PC-9 (cell line): ENCODE measurements around the gene S100A4. TPM values are rescaled to one million over a fixed set of nuclear protein-coding genes. Genes with fewer than 3 reads are reported as not detected.
"Not testable (repeated sequence)": the region's sequence is repeated elsewhere in the genome, so short reads cannot be mapped to it uniquely, and the experiment has no call there.

Experiments used
- BruUV-seq: library from RNA; stranded (reverse); fragments of 400-500 nt; replicated peaks from 2 replicates; lab custom pipeline; 2021; lab: Mats Ljungman, UMichigan
- CTCF ChIA-PET: fragments of 300-600 bp; sonication (Branson Sonifier 250); formaldehyde crosslinking; loops from one replicate; lab custom pipeline; 2022; ENCODE audit warnings: antibody characterized with exemption; lab: Charles Lee
- POLR2A ChIA-PET: fragments of 300-600 bp; sonication (Branson Sonifier 250); formaldehyde crosslinking; loops from one replicate; lab custom pipeline; 2022; ENCODE audit warnings: antibody characterized with exemption; ENCODE audit not compliant: unreplicated experiment; lab: Charles Lee
- DNase-seq, 2 experiments: peaks; one replicate each; pipeline versions ENCODE4 v3.0.0 to v3.0.0-alpha.2; 2015 to 2022; ENCODE audit warnings: mixed read lengths in 1 of 2
- H2AFZ ChIP-seq: fragments of 200-600 bp; sonication (generic); 2 replicates; pipeline ENCODE4 v1.8.1; 2017; ENCODE audit warnings: antibody characterized with exemption
- H3F3A ChIP-seq: fragments of 200-600 bp; sonication (generic); 2 replicates; pipeline ENCODE4 v1.8.1; 2017; ENCODE audit warnings: antibody characterized with exemption, mild to moderate bottlenecking, low read depth; ENCODE audit not compliant: insufficient read depth
- H3K27ac ChIP-seq: fragments of 200-600 bp; sonication (generic); 2 replicates; pipeline ENCODE4 v1.6.1; 2016; ENCODE audit warnings: mixed run types
- H3K27me3 ChIP-seq: fragments of 200-600 bp; sonication (generic); 2 replicates; pipeline ENCODE4 v1.6.1; 2016; ENCODE audit warnings: low read depth, mixed run types; ENCODE audit not compliant: insufficient read depth
- H3K36me3 ChIP-seq: fragments of 200-600 bp; sonication (generic); 2 replicates; pipeline ENCODE4 v1.6.1; 2016; ENCODE audit warnings: low read depth, mixed run types
- H3K4me1 ChIP-seq: fragments of 200-600 bp; sonication (generic); replicated peaks from 2 replicates; pipeline ENCODE4 v1.6.1; 2016; ENCODE audit warnings: mixed run types; ENCODE audit not compliant: insufficient read depth
- H3K4me2 ChIP-seq: fragments of 200-600 bp; sonication (generic); 2 replicates; pipeline ENCODE4 v1.6.1; 2017; ENCODE audit warnings: mixed run types
- H3K4me3 ChIP-seq: fragments of 200-600 bp; sonication (generic); 2 replicates; pipeline ENCODE4 v1.6.1; 2016; ENCODE audit warnings: mixed run types
- H3K79me2 ChIP-seq: fragments of 200-600 bp; sonication (generic); 2 replicates; pipeline ENCODE4 v1.6.1; 2017; ENCODE audit warnings: low read depth, mixed run types
- H3K9me2 ChIP-seq: fragments of 200-600 bp; sonication (generic); 2 replicates; pipeline ENCODE4 v1.8.1; 2017; ENCODE audit warnings: mild to moderate bottlenecking; ENCODE audit not compliant: insufficient read depth
- H3K9me3 ChIP-seq: fragments of 200-600 bp; sonication (generic); 2 replicates; pipeline ENCODE4 v1.8.1; 2016; ENCODE audit warnings: low read depth; ENCODE audit not compliant: insufficient read depth
- H4K20me1 ChIP-seq: fragments of 200-600 bp; sonication (generic); 2 replicates; pipeline ENCODE4 v1.8.1; 2017; ENCODE audit not compliant: insufficient read depth
- CTCF ChIP-seq: fragments of 200-600 bp; sonication (generic); conservative IDR thresholded peaks from 2 replicates; pipeline ENCODE4 v1.6.1; 2017; ENCODE audit warnings: mixed run types, antibody characterized with exemption, mild to moderate bottlenecking, moderate library complexity
- EZH2 ChIP-seq: fragments of 200-600 bp; sonication (generic); IDR thresholded peaks from 2 replicates; pipeline ENCODE4 v1.8.0; 2017; ENCODE audit warnings: antibody characterized with exemption, low read depth
- intact Hi-C: fragments of 100-400 bp; cut with micrococcal nuclease; formaldehyde crosslinking; loops from one replicate; pipeline ENCODE4 v1.10.0; 2022; ENCODE audit not compliant: unreplicated experiment
- total RNA-seq: library from RNA; stranded (reverse); gene quantifications from 2 replicates; pipeline ENCODE4 v1.2.3, GENCODE V29; 2021

The S100A4 gene
- total RNA-seq, 1 experiment from 2014 or later = 303 TPM

- Histone ChIP-seq H3K27ac (no peak overlapping the region), H3K4me1 (peaks cover 17% of the 10 kb centered on the region), H4K20me1 (no peaks in the 10 kb centered on the region), H3K9me3 (no peaks in the 10 kb centered on the region), H3F3A (peaks cover 8% of the 10 kb centered on the region; the same call in 1 of the 2 replicates), H3K36me3 (no peaks in the 10 kb centered on the region), H3K27me3 (no peaks in the 10 kb centered on the region), H3K4me2 (no peak overlapping the region), H3K9me2 (no peaks in the 10 kb centered on the region), H3K79me2 (no peaks in the 10 kb centered on the region), H2AFZ (no peak overlapping the region), H3K4me3 (no peak overlapping the region)
- POLR2A ChIA-PET = interaction anchor here (0.6 to 0.7 kb wide), 2 partner anchors 35 to 56 kb away, joined by 3 to 12 read pairs; no protein-coding TSS in a partner anchor
- CTCF ChIA-PET = no interaction called here
- no peak for DNase-seq
- TF ChIP-seq CTCF (no peak), EZH2 (no peak)
- no TSS peak for BruUV-seq
- intact Hi-C loops = no loop called here
Observed at GRCh38 chr1:153588482-153588881, 42.9 kb upstream of the S100A4 start.

GRCh38 chr1:153588033-153588432, 42.4 kb upstream of the S100A4 start:
- H4K20me1 ChIP-seq, H3K79me2 ChIP-seq, DNase-seq, H3K9me2 ChIP-seq, H3K4me3 ChIP-seq, BruUV-seq, intact Hi-C loops, H3K4me2 ChIP-seq, H3K27ac ChIP-seq, H3K9me3 ChIP-seq, CTCF ChIA-PET, H2AFZ ChIP-seq, H3K27me3 ChIP-seq, H3F3A ChIP-seq, H3K36me3 ChIP-seq: not testable (repeated sequence)
- POLR2A ChIA-PET = interaction anchor here (0.6 to 0.7 kb wide), 3 partner anchors 36 to 146 kb away, joined by 3 to 12 read pairs (median 3); no protein-coding TSS in a partner anchor
- H3K4me1 ChIP-seq = peaks cover 17% of the 10 kb centered on the region

GRCh38 chr1:153587314-153587713, 41.7 kb upstream of the S100A4 start:
- POLR2A ChIA-PET = interaction anchor here (0.7 kb wide), 1 partner anchor 146 kb away, joined by 3 read pairs; no protein-coding TSS in a partner anchor

More at GRCh38 chr1:153587314-153587713, 41.7 kb upstream of the S100A4 start:
- no peaks in the 10 kb centered on the region for H3K27me3 ChIP-seq
- no peak for DNase-seq
- no peaks in the 10 kb centered on the region; the same call in 1 of the 2 replicates for H3F3A ChIP-seq
- intact Hi-C loops = no loop called here
- H3K9me3 ChIP-seq = no peaks in the 10 kb centered on the region
- H3K4me2 ChIP-seq = no peak overlapping the region
- H2AFZ ChIP-seq = no peak overlapping the region
- no peak overlapping the region for H3K27ac ChIP-seq
- peaks cover 17% of the 10 kb centered on the region for H3K4me1 ChIP-seq
- BruUV-seq = no TSS peak
- H3K9me2 ChIP-seq = no peaks in the 10 kb centered on the region
- no peaks in the 10 kb centered on the region for H3K79me2 ChIP-seq
- H3K36me3 ChIP-seq = no peaks in the 10 kb centered on the region
- CTCF ChIA-PET = no interaction called here
- H4K20me1 ChIP-seq = no peaks in the 10 kb centered on the region
- H3K4me3 ChIP-seq = no peak overlapping the region
- TF ChIP-seq CTCF = no peak
- TF ChIP-seq EZH2 = no peak
